WERI-Rb-1 (cell line): ENCODE measurements around the gene MAGEA8.
"Not testable (repeated sequence)": the region's sequence is repeated elsewhere in the genome, so short reads cannot be mapped to it uniquely, and the experiment has no call there.

Experiments
- DNase-seq: peaks from one replicate; pipeline ENCODE4 v3.0.0-alpha.2; 2020
- H3K27ac ChIP-seq: fragments of 250-450 bp; sonication (Bioruptor Pico); 2 replicates; pipeline ENCODE4 v1.5.1; 2020; ENCODE audit warnings: mild to moderate bottlenecking, moderate library complexity
- H3K27me3 ChIP-seq: fragments of 250-450 bp; sonication (Bioruptor Pico); 2 replicates; pipeline ENCODE4 v1.5.1; 2021; ENCODE audit warnings: mild to moderate bottlenecking, low read depth, moderate library complexity; ENCODE audit not compliant: insufficient read depth, severe bottlenecking
- H3K36me3 ChIP-seq: fragments of 250-450 bp; sonication (Bioruptor Pico); 2 replicates; pipeline ENCODE4 v1.5.1; 2020; ENCODE audit warnings: mild to moderate bottlenecking, moderate library complexity
- H3K4me3 ChIP-seq: 2 replicates; pipeline ENCODE4 v1.5.1; 2011; ENCODE audit warnings: low read depth, mild to moderate bottlenecking, control low read depth, low read length
- H3K9me3 ChIP-seq: fragments of 250-450 bp; sonication (Bioruptor Pico); 2 replicates; pipeline ENCODE4 v1.5.1; 2021; ENCODE audit warnings: mild to moderate bottlenecking, moderate library complexity; ENCODE audit not compliant: severe bottlenecking

The MAGEA8 gene

DNA sequence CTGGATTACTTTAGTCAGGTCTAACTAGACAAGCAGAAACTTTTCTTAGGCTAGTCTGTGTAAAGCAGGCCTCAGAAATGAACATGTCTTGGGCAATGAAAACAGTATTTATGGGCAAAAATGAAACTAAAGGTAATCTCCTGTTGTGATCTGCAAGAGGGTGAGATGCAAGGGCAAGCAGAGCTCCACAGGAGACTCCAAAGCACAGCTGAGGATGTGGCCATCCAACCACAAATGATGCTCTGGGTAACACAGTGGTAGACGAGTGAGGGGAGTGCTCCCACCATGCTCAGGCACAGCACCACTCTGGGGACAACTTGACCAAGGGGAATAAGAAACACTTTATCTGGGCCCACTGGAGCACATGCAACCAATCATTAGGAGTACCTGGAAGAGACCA is 47.7 kb downstream of the MAGEA8 start:
- not testable (repeated sequence) for H3K4me3 ChIP-seq, H3K9me3 ChIP-seq, H3K36me3 ChIP-seq, H3K27ac ChIP-seq, DNase-seq, H3K27me3 ChIP-seq

DNA sequence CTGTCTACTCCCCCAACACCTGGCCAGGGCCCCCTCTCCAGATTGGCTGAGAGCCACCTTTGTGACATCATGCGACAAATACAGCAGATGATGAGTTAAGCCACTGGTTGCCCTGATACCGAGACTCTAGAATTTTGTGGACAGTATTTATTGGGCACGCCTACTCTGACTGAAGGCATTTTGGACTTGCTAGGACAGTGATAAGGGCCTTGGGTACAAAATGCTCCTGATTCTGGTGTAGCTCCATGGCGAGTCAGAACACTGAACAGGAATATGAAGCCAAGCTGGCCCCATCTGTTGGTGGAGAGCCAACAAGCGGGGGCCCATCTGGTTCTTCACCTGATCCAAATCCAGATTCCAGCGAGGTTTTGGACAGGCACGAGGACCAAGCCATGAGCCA is 48.4 kb downstream of the MAGEA8 start, which contains the start of gene HSFX4:
HSFX4 (plus strand) TSS at position 174 of the 400 bp plus-strand sequence; CDS start at position 246, 72 bp downstream.
- H3K9me3 ChIP-seq, H3K27me3 ChIP-seq, H3K36me3 ChIP-seq, DNase-seq, H3K4me3 ChIP-seq, H3K27ac ChIP-seq: not testable (repeated sequence)

- not testable (repeated sequence) for H3K27me3 ChIP-seq, H3K27ac ChIP-seq, H3K9me3 ChIP-seq, H3K4me3 ChIP-seq, DNase-seq, H3K36me3 ChIP-seq
Observed at GRCh38 chrX:149931355-149931754, 50.4 kb downstream of the MAGEA8 start.

DNA sequence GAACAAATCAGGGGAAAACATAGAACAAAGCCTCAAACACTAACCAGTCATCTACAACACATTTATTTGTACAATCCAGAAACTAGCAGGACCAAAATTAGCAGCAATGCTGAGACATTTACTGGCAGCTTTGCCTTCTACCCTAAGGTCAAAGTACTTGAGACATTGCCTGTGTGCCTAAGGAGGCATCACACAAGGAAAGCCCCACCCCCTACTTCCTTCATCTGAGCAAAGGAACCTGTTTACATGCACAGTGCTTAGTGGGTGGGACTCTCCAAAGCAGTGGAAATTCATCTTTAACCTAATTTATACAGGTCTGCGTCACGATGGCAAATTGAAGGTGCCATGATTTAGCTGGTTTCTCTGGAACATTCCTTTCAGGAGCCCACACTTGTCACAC is 51.2 kb downstream of the MAGEA8 start:
- H3K27ac ChIP-seq, DNase-seq, H3K27me3 ChIP-seq, H3K9me3 ChIP-seq, H3K4me3 ChIP-seq, H3K36me3 ChIP-seq: not testable (repeated sequence)

DNA sequence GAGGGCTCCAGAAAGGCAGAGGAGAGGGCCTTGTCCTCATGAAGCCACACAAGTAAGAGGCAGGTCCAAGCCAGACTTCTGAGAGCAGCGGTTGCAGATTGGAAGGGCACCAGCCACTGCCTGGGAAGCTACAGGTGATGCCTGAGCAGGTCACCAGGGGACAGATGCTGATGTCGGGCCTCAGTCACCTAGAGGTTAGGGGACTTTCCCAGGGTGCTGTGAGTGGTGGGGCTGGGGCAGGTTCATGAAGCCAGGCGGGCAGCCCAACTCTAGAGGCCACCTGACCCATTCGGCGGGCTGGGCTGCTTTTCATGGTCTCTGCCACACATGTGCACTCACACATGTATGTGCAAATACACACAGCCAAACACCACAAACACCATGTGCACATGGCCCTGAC is 52.0 kb downstream of the MAGEA8 start:
- H3K4me3 ChIP-seq, H3K27ac ChIP-seq, DNase-seq, H3K27me3 ChIP-seq, H3K9me3 ChIP-seq, H3K36me3 ChIP-seq: not testable (repeated sequence)

DNA sequence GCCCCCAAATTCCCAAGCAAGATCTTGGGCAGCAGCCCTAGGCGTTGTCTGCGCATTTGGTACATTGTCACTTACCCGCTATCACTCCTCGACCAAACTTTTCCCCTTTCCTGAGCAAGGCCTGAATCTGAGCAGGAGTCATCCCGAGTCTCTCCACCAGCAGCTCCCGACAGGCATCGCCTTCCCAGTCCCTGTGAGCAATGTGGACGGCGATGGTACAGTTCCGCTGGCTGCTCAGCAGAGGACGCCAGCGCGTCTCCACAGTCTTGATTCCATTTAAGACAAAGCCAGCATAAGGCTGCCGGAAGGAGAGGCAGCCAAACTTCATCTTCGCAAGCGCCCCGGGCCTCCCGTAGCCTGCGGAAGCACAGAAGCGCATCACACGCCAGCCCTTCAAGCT is 52.6 kb downstream of the MAGEA8 start:
- H3K27me3 ChIP-seq, H3K9me3 ChIP-seq, DNase-seq, H3K27ac ChIP-seq, H3K36me3 ChIP-seq, H3K4me3 ChIP-seq: not testable (repeated sequence)
